Skin epidermis (tissue), 12 donors: ENCODE measurements around the gene ZNF446.

ENCODE experiments used
- H3K27ac ChIP-seq, 21 experiments: fragments of 200-600 bp; sonication (generic) in 11 of 21; one replicate each; pipeline ENCODE4 v1.5.0; 2020; ENCODE audit warnings: mild to moderate bottlenecking in 3 of 21, inconsistent platforms in 2 of 21, moderate library complexity in 2 of 21
- H3K4me3 ChIP-seq, 7 experiments: fragments of 200-600 bp; sonication (generic) in 2 of 7; one replicate each; pipeline ENCODE4 v1.5.0; 2020; ENCODE audit warnings: inconsistent platforms in 2 of 7, mild to moderate bottlenecking in 2 of 7, moderate library complexity in 1 of 7

ZNF446 gene

GRCh38 chr19:58518256-58519086, 42.3 kb downstream of the ZNF446 start:
- peak overlapping the region; percentile 81 to 98 (median 95) for H3K27ac ChIP-seq

GRCh38 chr19:58519087-58519354, 42.9 kb downstream of the ZNF446 start:
- Histone ChIP-seq H3K4me3 (peak overlapping the region; percentile 71 to 91 (median 81)), H3K27ac (peak overlapping the region; percentile 81 to 98 (median 95))

More at GRCh38 chr19:58518256-58519086, 42.3 kb downstream of the ZNF446 start:
- H3K4me3 ChIP-seq: peak overlapping the region; percentile 71 to 91 (median 81)

- Histone ChIP-seq H3K4me3 (peak within 1 kb of the TSS; percentile 71 to 91 (median 81)), H3K27ac (peak within 1 kb of the TSS; percentile 81 to 98 (median 95))
These were observed 43.5 kb downstream of the ZNF446 start, which contains the start of gene ZBTB45 for GRCh38 chr19:58519355-58520256. Gene ZBTB45, minus strand, starts transcription at chr19:58519810. Its CDS starts 2,137 bp downstream, at chr19:58517673.

- Histone ChIP-seq H3K27ac (peak overlapping the region; percentile 81 to 98 (median 95)), H3K4me3 (peak overlapping the region; percentile 71 to 91 (median 81))
These were observed 44.1 kb downstream of the ZNF446 start for GRCh38 chr19:58520257-58520599.

- Histone ChIP-seq H3K27ac (peak overlapping the region in 1 of 21 experiments; percentile 17), H3K4me3 (no peak overlapping the region)
These were observed 45.5 kb downstream of the ZNF446 start for GRCh38 chr19:58521651-58522050.

GRCh38 chr19:58522709-58523108, 46.6 kb downstream of the ZNF446 start:
- H3K4me3 ChIP-seq: no peak overlapping the region
- H3K27ac ChIP-seq: no peak overlapping the region

GRCh38 chr19:58529405-58529804, 53.3 kb downstream of the ZNF446 start:
- no peak overlapping the region for H3K4me3 ChIP-seq

More at GRCh38 chr19:58529405-58529804, 53.3 kb downstream of the ZNF446 start:
- H3K27ac ChIP-seq: no peak overlapping the region
